Measurements from ENCODE around the gene STXBP6. TPM values are rescaled to one million over a fixed set of nuclear protein-coding genes. Genes with fewer than 3 reads are reported as not detected.

STXBP6 gene
- total RNA-seq, 4 donors from 2014 or later, result 7.1 to 16.8 (median 8.9) TPM

DNA sequence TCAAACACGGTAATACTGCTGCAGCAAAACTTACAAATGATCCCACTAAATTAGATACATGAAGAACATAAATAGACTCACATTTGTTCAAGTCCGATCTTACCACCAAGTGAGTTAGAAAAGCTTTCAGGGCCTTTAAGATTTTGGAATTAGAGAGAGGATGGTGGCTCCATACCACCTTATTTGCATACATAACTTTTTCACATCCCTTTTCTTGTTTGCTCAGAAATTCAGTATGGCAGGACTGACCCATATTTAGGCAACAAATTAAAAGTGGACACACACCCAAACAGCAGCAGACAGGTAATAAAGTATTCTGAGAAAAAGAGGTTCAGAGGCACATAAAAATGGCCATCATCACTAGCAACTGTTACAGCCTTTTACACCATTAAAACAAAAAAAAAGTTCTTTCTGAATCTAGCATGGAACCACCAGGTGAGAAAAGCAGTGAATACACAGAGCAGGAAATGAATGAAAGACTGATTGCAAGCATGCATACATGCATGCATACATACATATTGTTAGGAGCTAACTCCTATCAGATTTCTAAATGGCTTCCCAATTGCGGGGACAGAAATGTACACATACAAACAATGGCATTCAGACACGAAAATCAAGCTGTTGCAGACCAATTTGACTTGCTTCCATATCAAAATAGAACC, 23.3 kb downstream of the STXBP6 start:
- no peaks in the 10 kb centered on the region for H3K27me3 ChIP-seq
- intact Hi-C loops (cut with DNase I; ENCODE audit: low total_unique reads) (no loop called here), in situ Hi-C loops (cut with MboI; ENCODE audit: low pct_ligation_motif_present in 1 of 4, low pct_unique_long_range_greater_than_20kb in 1 of 4, low sequenced_read_pairs in 3 of 4) (no loop called here)
- H3K27ac ChIP-seq, result no peak overlapping the region
- WGBS, 2 donors (ENCODE audit: low coverage in 1 of 2), result 66 to 83% methylated on average over 2 to 4 of the region's 4 CpGs
- no peaks in the 10 kb centered on the region for H3K4me1 ChIP-seq
- no peaks in the 10 kb centered on the region for H3K36me3 ChIP-seq
- no peak overlapping the region for H3K4me3 ChIP-seq
- TF ChIP-seq POLR2A (IDR thresholded peaks at IDR 0.05) (no peak), CTCF (IDR thresholded peaks at IDR 0.05) (no peak), EP300 (IDR thresholded peaks at IDR 0.05; ENCODE audit: low read depth) (no peak), POLR2AphosphoS5 (IDR thresholded peaks at IDR 0.05) (no peak)
- DNase-seq, result no peak
- no peaks in the 10 kb centered on the region for H3K9me3 ChIP-seq

DNA sequence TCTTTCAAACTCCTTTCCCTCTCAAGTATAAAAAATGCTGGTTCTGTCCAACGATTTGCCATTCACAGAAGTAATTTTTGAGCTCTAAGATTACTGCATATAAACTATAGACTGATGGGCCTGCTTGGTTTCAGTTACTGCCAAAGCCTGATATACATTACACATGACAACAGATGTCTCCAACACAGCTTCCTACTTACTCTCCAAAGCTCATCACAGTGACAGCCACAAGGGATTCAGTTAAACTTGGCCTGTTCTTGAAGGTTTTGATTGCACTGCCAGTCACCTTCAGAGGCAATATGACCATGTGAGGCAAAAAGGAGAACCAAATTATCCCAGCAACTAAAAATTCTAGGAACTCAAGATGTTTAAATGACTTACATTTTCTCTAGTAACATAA, 30.1 kb downstream of the STXBP6 start:
- no peak for DNase-seq
- Histone ChIP-seq H3K36me3 (no peaks in the 10 kb centered on the region), H3K4me3 (no peak overlapping the region), H3K27ac (no peak overlapping the region), H3K4me1 (peaks cover 0 to 3% (median 0%) of the 10 kb centered on the region in 4 donors), H3K27me3 (no peaks in the 10 kb centered on the region), H3K9me3 (no peaks in the 10 kb centered on the region)
- WGBS, 2 donors (ENCODE audit: low coverage in 1 of 2), result 58 to 75% methylated on average over 1 of the region's 1 CpG
- TF ChIP-seq CTCF (IDR thresholded peaks at IDR 0.05) (no peak), POLR2AphosphoS5 (IDR thresholded peaks at IDR 0.05) (no peak), EP300 (IDR thresholded peaks at IDR 0.05; ENCODE audit: low read depth) (no peak), POLR2A (IDR thresholded peaks at IDR 0.05) (no peak)
- in situ Hi-C loops (cut with MboI; ENCODE audit: low pct_ligation_motif_present in 1 of 4, low pct_unique_long_range_greater_than_20kb in 1 of 4, low sequenced_read_pairs in 3 of 4) (no loop called here), intact Hi-C loops (cut with DNase I; ENCODE audit: low total_unique reads) (no loop called here)

GRCh38 chr14:25017562-25017961, 32.4 kb downstream of the STXBP6 start:
- TF ChIP-seq CTCF (IDR thresholded peaks at IDR 0.05) (no peak), POLR2AphosphoS5 (IDR thresholded peaks at IDR 0.05) (no peak), POLR2A (IDR thresholded peaks at IDR 0.05) (no peak)
- in situ Hi-C loops (cut with MboI; ENCODE audit: low pct_ligation_motif_present in 1 of 4, low pct_unique_long_range_greater_than_20kb in 1 of 4, low sequenced_read_pairs in 3 of 4), result no loop called here

DNA sequence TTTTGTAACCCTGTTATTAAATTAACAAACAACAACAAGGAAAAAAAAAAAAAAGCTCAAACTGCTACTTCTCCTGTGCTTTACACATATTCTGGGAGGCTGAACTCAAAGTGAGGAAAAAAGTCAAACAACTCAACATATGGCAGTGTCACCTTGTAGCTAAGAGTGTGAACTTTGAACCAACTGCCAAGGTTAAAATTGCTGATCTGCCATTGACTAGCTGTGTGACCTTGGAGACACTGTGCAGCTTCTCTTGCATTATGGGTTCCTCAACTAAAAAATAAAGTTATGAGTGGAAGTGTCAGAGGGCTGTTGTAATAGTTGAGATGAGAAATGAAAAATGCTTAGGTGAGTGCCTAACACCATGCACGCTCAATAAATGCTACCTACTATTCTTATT, 34.2 kb downstream of the STXBP6 start:
- no peak overlapping the region for H3K27ac ChIP-seq
- no peak for DNase-seq
- WGBS, 2 donors (ENCODE audit: low coverage in 1 of 2), result 83 to 91% methylated on average over 1 of the region's 1 CpG

More at GRCh38 chr14:25017562-25017961, 32.4 kb downstream of the STXBP6 start:
- no peaks in the 10 kb centered on the region for H3K36me3 ChIP-seq
- WGBS, 2 donors (ENCODE audit: low coverage in 1 of 2), result 82 to 91% methylated on average over 2 of the region's 2 CpGs
- no peaks in the 10 kb centered on the region for H3K9me3 ChIP-seq
- no peaks in the 10 kb centered on the region for H3K27me3 ChIP-seq
- H3K4me1 ChIP-seq, result peaks cover 0 to 11% (median 0%) of the 10 kb centered on the region in 4 donors
- DNase-seq, result no peak
- intact Hi-C loops (cut with DNase I; ENCODE audit: low total_unique reads), result no loop called here
- H3K27ac ChIP-seq, result no peak overlapping the region
- H3K4me3 ChIP-seq, result no peak overlapping the region

More for the DNA sequence above, 34.2 kb downstream of the STXBP6 start:
- Histone ChIP-seq H3K36me3 (no peaks in the 10 kb centered on the region), H3K4me1 (peaks cover 0 to 19% (median 3%) of the 10 kb centered on the region in 4 donors), H3K4me3 (no peak overlapping the region), H3K27me3 (no peaks in the 10 kb centered on the region), H3K9me3 (no peaks in the 10 kb centered on the region)
- TF ChIP-seq POLR2A (IDR thresholded peaks at IDR 0.05) (no peak), EP300 (IDR thresholded peaks at IDR 0.05; ENCODE audit: low read depth) (no peak), POLR2AphosphoS5 (IDR thresholded peaks at IDR 0.05) (no peak), CTCF (IDR thresholded peaks at IDR 0.05) (no peak)
- in situ Hi-C loops (cut with MboI; ENCODE audit: low pct_ligation_motif_present in 1 of 4, low pct_unique_long_range_greater_than_20kb in 1 of 4, low sequenced_read_pairs in 3 of 4), result no loop called here
- intact Hi-C loops (cut with DNase I; ENCODE audit: low total_unique reads), result no loop called here
